Omental fat pad (tissue), 4 donors: ENCODE measurements around the gene AGMAT. TPM values are rescaled to one million over a fixed set of nuclear protein-coding genes. Genes with fewer than 3 reads are reported as not detected.

ENCODE experiments used
- ATAC-seq: fragments of 150-250 bp; one replicate; pipeline ENCODE4 v1.9.1; 2016; ENCODE audit warnings: mild to moderate bottlenecking, moderate library complexity; ENCODE audit not compliant: low FRiP score
- DNase-seq: peaks from one replicate; pipeline ENCODE4 v3.0.0-alpha.2; 2019; ENCODE audit warnings: low spot score
- CTCF ChIP-seq, 3 donors: fragments of 450-650 bp; IDR thresholded peaks; one replicate each; pipeline ENCODE4 v1.5.1; 2016 to 2017; ENCODE audit warnings: antibody characterized with exemption in 3 of 3, mild to moderate bottlenecking in 3 of 3, moderate library complexity in 2 of 3
- total RNA-seq, 4 donors: library from RNA; depleted of rRNA; stranded (reverse); fragments of >200 nt; gene quantifications; one replicate each; pipeline ENCODE4 v1.1.0, GENCODE V29; 2016

Gene AGMAT
- under 1 TPM in 3 of 4 donors, not detected in 1; 0.24 to 0.65 (median 0.44) TPM for total RNA-seq

GRCh38 chr1:15584489-15585363 lies at the start of gene AGMAT:
Gene AGMAT, minus strand, starts transcription at chr1:15585051. Its CDS starts 84 bp downstream, at chr1:15584967.
- no peak for TF ChIP-seq CTCF (IDR thresholded peaks at IDR 0.05)
- DNase-seq (no peak), ATAC-seq (peak; percentile 65)

DNA sequence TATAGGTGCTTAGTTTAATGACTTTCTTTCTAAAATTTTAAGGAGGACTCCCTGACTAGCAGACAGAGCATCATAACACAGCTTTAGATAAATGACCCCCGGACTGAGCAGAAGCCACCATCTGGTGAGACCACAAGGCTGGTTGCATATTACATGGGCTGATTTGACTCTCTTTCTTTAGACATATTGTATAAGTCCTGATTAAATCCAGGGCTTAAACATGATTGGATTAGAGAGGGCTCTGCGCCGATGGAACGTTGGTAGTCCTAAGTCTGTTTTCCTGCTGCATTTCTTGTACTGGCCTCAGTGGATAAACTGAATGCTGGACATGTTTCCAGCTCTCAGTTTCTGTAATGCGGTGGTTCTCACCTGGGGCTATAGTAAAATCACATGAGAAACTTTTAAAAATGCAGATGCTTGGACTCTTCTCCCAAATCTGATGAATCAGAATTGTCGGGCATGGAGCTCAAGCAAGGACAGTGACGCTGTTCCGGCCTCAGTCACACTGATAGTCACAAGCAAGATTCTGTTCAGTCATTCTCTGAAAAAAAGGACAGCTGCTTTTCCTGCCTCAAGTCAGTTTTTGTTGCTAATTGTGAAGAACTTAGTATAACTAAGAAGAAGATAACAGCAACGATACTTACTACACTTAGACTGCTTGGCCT lies 49.0 kb upstream of the AGMAT start:
- TF ChIP-seq CTCF (IDR thresholded peaks at IDR 0.05): no peak
- ATAC-seq (no peak), DNase-seq (no peak)

GRCh38 chr1:15628003-15628402 lies 43.2 kb upstream of the AGMAT start:
- TF ChIP-seq CTCF (IDR thresholded peaks at IDR 0.05): no peak
- no peak for ATAC-seq
- no peak for DNase-seq

GRCh38 chr1:15627343-15627988 lies 42.6 kb upstream of the AGMAT start:
- no peak for ATAC-seq

GRCh38 chr1:15626269-15626950 lies 41.6 kb upstream of the AGMAT start:
- ATAC-seq (no peak), DNase-seq (no peak)
- no peak for TF ChIP-seq CTCF (IDR thresholded peaks at IDR 0.05)

More at GRCh38 chr1:15627343-15627988, 42.6 kb upstream of the AGMAT start:
- no peak for DNase-seq
- no peak for TF ChIP-seq CTCF (IDR thresholded peaks at IDR 0.05)

- no peak for DNase-seq
- TF ChIP-seq CTCF (IDR thresholded peaks at IDR 0.05): no peak
- ATAC-seq: no peak
Measured at GRCh38 chr1:15625056-15625917, 40.4 kb upstream of the AGMAT start.
